ENCODE measurements around the gene CELF4. TPM values are rescaled to one million over a fixed set of nuclear protein-coding genes. Genes with fewer than 3 reads are reported as not detected.

CELF4 gene
- total RNA-seq, 1 experiment from 2014 or later = 0.40 TPM

DNA sequence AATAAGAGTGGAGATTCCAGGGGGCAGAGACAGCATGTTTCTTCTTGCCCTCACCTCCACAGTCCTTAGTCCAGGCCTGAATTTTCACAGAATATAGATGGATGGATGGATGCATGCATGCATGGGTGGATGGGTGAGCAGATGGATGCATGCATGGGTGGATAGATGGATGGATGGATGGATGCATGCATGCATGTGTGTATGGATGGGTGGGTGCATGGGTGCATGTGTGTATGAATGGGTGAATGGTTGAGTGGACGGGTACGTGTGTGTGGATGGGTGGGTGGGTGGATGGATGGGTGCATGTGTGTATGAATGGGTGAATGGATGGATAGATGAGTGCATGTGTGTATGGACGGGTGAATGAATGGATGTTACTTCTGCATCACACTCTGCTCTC, 153.3 kb downstream of the CELF4 start:
- Histone ChIP-seq H4K20me1 (ENCODE audit: low read length) (no peaks in the 10 kb centered on the region), H3K4me1 (ENCODE audit: insufficient read depth, low read length) (no peaks in the 10 kb centered on the region), H3K4me3 (ENCODE audit: low read length) (no peak overlapping the region), H3K9me3 (ENCODE audit: low read length) (no peaks in the 10 kb centered on the region), H3K27ac (ENCODE audit: low read length) (no peak overlapping the region), H3K36me3 (ENCODE audit: low read depth, low read length) (no peaks in the 10 kb centered on the region), H3F3A (ENCODE audit: low read length, unreplicated experiment) (no peaks in the 10 kb centered on the region), H3K27me3 (ENCODE audit: low read length) (no peaks in the 10 kb centered on the region), H3K79me2 (ENCODE audit: low read length) (no peaks in the 10 kb centered on the region), H3K9me2 (replicated peaks; ENCODE audit: low read length) (no peaks in the 10 kb centered on the region), H2AFZ (ENCODE audit: low read length) (no peak overlapping the region), H3K9ac (ENCODE audit: low read length) (no peak overlapping the region), H3K4me2 (ENCODE audit: low read length) (no peak overlapping the region)
- TF ChIP-seq, protein P1, sequence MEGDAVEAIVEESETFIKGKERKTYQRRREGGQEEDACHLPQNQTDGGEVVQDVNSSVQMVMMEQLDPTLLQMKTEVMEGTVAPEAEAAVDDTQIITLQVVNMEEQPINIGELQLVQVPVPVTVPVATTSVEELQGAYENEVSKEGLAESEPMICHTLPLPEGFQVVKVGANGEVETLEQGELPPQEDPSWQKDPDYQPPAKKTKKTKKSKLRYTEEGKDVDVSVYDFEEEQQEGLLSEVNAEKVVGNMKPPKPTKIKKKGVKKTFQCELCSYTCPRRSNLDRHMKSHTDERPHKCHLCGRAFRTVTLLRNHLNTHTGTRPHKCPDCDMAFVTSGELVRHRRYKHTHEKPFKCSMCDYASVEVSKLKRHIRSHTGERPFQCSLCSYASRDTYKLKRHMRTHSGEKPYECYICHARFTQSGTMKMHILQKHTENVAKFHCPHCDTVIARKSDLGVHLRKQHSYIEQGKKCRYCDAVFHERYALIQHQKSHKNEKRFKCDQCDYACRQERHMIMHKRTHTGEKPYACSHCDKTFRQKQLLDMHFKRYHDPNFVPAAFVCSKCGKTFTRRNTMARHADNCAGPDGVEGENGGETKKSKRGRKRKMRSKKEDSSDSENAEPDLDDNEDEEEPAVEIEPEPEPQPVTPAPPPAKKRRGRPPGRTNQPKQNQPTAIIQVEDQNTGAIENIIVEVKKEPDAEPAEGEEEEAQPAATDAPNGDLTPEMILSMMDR (conservative IDR thresholded peaks at IDR 0.05; ENCODE audit: low read depth, low read length) = no peak
- no peak for TF ChIP-seq EZH2 (IDR thresholded peaks at IDR 0.05; ENCODE audit: low read length, unreplicated experiment)
- ChIA-PET POLR2A (ENCODE audit: unreplicated experiment) (no interaction called here), CTCF (no interaction called here)
- intact Hi-C loops (cut with micrococcal nuclease) = no loop called here
- ATAC-seq (no peak), DNase-seq (no peak)
- BruUV-seq (replicated peaks) = no TSS peak

DNA sequence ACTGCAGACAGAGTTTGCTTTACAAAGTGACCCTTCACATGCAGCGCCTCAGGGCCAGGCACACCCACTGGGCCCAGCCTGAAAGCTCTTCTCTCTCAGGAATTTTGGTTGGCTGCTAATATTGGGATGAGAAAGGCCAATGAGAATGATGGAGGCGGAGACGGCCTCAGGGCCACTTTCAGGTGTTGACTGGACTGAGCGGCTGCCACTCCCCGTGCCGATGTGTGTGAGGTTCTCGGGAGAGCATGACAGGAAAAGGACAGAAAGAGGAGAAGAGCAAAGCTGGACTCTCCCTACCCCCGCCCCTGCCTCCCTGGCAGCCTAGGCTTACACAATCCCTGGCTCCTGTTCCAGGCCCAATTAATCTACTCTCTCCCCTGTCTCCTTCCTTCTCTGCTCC, 155.7 kb downstream of the CELF4 start:
- Histone ChIP-seq H3K9ac (ENCODE audit: low read length) (no peak overlapping the region), H3K4me3 (ENCODE audit: low read length) (no peak overlapping the region), H2AFZ (ENCODE audit: low read length) (no peak overlapping the region), H3F3A (ENCODE audit: low read length, unreplicated experiment) (no peaks in the 10 kb centered on the region), H3K4me2 (ENCODE audit: low read length) (no peak overlapping the region), H4K20me1 (ENCODE audit: low read length) (no peaks in the 10 kb centered on the region), H3K27me3 (ENCODE audit: low read length) (no peaks in the 10 kb centered on the region), H3K4me1 (ENCODE audit: insufficient read depth, low read length) (no peaks in the 10 kb centered on the region), H3K9me3 (ENCODE audit: low read length) (no peaks in the 10 kb centered on the region), H3K27ac (ENCODE audit: low read length) (no peak overlapping the region), H3K79me2 (ENCODE audit: low read length) (no peaks in the 10 kb centered on the region), H3K9me2 (replicated peaks; ENCODE audit: low read length) (no peaks in the 10 kb centered on the region), H3K36me3 (ENCODE audit: low read depth, low read length) (no peaks in the 10 kb centered on the region)
- ChIA-PET CTCF (no interaction called here), POLR2A (ENCODE audit: unreplicated experiment) (no interaction called here)
- BruUV-seq (replicated peaks) = no TSS peak
- DNase-seq (no peak), ATAC-seq (no peak)
- intact Hi-C loops (cut with micrococcal nuclease) = no loop called here
- no peak for TF ChIP-seq EZH2 (IDR thresholded peaks at IDR 0.05; ENCODE audit: low read length, unreplicated experiment)
- no peak for TF ChIP-seq EZH2phosphoT487 (IDR thresholded peaks at IDR 0.05; ENCODE audit: borderline replicate concordance, low read length)
- TF ChIP-seq, protein P1 (conservative IDR thresholded peaks at IDR 0.05; ENCODE audit: low read depth, low read length) = no peak

DNA sequence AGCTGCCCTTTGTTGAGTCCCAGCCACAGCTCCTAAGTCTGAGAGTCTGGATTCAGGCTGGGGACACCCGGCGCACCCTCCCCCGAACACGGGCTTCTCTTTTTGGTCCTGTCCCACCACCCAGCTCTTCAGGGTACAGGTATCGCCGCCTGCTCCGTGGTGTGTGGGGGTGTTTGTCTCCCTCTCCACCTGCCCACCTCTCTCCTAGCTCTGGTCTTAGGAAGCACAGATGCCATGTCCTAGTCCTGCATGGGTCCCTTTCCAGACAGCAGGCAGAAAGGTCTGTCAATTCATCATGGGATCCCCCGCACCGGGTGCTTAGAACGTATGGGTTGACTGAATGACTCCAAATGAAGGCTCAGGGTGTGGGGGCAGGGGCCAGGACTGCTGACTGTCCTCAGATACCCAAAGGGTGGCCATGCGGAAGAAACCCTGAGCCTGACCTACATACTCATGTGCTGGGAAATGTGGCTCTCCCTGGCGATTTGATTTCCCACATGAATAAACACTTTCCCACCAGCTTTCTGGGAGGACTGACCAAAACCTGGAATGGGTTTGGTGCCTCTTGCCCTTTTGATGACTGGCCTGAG, 156.8 kb downstream of the CELF4 start:
- no peaks in the 10 kb centered on the region for H3K79me2 ChIP-seq (ENCODE audit: low read length)
- ATAC-seq (no peak), DNase-seq (no peak)
- H3F3A ChIP-seq (ENCODE audit: low read length, unreplicated experiment) = no peaks in the 10 kb centered on the region
- H3K4me1 ChIP-seq (ENCODE audit: insufficient read depth, low read length) = no peaks in the 10 kb centered on the region
- ChIA-PET POLR2A (ENCODE audit: unreplicated experiment) (no interaction called here), CTCF (no interaction called here)
- intact Hi-C loops (cut with micrococcal nuclease) = no loop called here
- no TSS peak for BruUV-seq (replicated peaks)
- no peaks in the 10 kb centered on the region for H3K36me3 ChIP-seq (ENCODE audit: low read depth, low read length)
- H3K9me3 ChIP-seq (ENCODE audit: low read length) = no peaks in the 10 kb centered on the region
- no peaks in the 10 kb centered on the region for H3K9me2 ChIP-seq (replicated peaks; ENCODE audit: low read length)
- no peak overlapping the region for H3K9ac ChIP-seq (ENCODE audit: low read length)
- no peaks in the 10 kb centered on the region for H3K27me3 ChIP-seq (ENCODE audit: low read length)
- no peak overlapping the region for H2AFZ ChIP-seq (ENCODE audit: low read length)
- no peak overlapping the region for H3K4me2 ChIP-seq (ENCODE audit: low read length)
- no peak overlapping the region for H3K4me3 ChIP-seq (ENCODE audit: low read length)
- H3K27ac ChIP-seq (ENCODE audit: low read length) = no peak overlapping the region
- TF ChIP-seq EZH2phosphoT487 (IDR thresholded peaks at IDR 0.05; ENCODE audit: borderline replicate concordance, low read length) = no peak
- TF ChIP-seq, protein P1 (conservative IDR thresholded peaks at IDR 0.05; ENCODE audit: low read depth, low read length) = no peak
- TF ChIP-seq EZH2 (IDR thresholded peaks at IDR 0.05; ENCODE audit: low read length, unreplicated experiment) = no peak
- H4K20me1 ChIP-seq (ENCODE audit: low read length) = no peaks in the 10 kb centered on the region

Data from PC-3 (cell line).